ENCODE measurements around the gene TMEM9B. TPM values are rescaled to one million over a fixed set of nuclear protein-coding genes. Genes with fewer than 3 reads are reported as not detected.
"Not testable (repeated sequence)": the region's sequence is repeated elsewhere in the genome, so short reads cannot be mapped to it uniquely, and the experiment has no call there.

TMEM9B gene
- total and polyA plus RNA-seq, 9 of the 15 experiments (the other 6 are each of a cell fraction or from before 2014, with no cell fraction given): 7.7 to 20.0 (median 14.0) TPM

DNA sequence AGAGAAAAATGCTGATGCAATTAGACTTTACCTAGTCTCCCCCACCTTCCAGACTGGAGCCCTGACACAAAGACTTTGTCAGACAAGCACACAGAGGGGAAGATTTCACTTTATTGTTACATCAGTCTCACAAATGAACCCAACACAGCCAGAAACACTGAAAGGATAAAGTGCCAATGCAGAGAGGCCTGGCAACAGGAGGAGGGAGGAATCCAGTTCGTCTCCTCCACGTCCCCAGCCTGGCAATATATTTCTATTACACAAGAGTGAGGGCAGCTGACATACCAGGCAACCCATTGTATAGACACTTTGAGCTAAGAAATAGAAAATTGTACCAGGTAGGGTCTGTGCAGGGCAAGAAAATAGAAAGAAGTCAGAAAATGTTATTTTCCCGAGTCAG, 16.2 kb upstream of the TMEM9B start:
- Histone ChIP-seq H3K36me3 (ENCODE audit: control insufficient read depth, insufficient read depth, low read length) (peaks cover 5% of the 10 kb centered on the region; the same call in 1 of the 3 replicates), H3K79me2 (ENCODE audit: control insufficient read depth, insufficient read depth, low read length) (no peaks in the 10 kb centered on the region), H3K4me2 (ENCODE audit: insufficient read depth, low read length) (no peak overlapping the region), H3K9me3 (replicated peaks; ENCODE audit: control insufficient read depth, insufficient read depth, low read depth, low read length) (no peaks in the 10 kb centered on the region), H4K20me1 (replicated peaks; ENCODE audit: control insufficient read depth, insufficient read depth, low read length) (no peaks in the 10 kb centered on the region), H3K27me3 (ENCODE audit: control insufficient read depth in 2 of 2, insufficient read depth in 2 of 2, low read length in 2 of 2) (no peaks in the 10 kb centered on the region), H3K9ac (ENCODE audit: insufficient read depth in 1 of 2, low read depth in 2 of 2, low read length in 2 of 2) (no peak overlapping the region), H3K27ac (ENCODE audit: extremely low read depth, low read depth, low read length) (no peak overlapping the region), H3K9me1 (ENCODE audit: control insufficient read depth, insufficient read depth, low read length) (no peaks in the 10 kb centered on the region), H3K4me3 (no peak overlapping the region), H3K4me1 (replicated peaks in 1 of 2; ENCODE audit: control insufficient read depth in 2 of 2, insufficient read depth in 2 of 2, low read length in 2 of 2) (no peaks in the 10 kb centered on the region; a peak in 1 of 5 replicates), H2AFZ (ENCODE audit: low read depth, low read length) (no peak overlapping the region)
- TF ChIP-seq ZNF134 (CRISPR knock-in tag; conservative IDR thresholded peaks at IDR 0.05) (no peak), GTF2A2 (tag; IDR thresholded peaks at IDR 0.05) (no peak)
- intact Hi-C loops (cut with micrococcal nuclease): no loop called here
- ATAC-seq: no peak
- POLR2A ChIA-PET: interaction anchor here (0.7 kb wide), 1 partner anchor 9 kb away, joined by 3 read pairs; no protein-coding TSS in a partner anchor
- in situ Hi-C loops (cut with MboI): no loop called here
- WGBS (ENCODE audit: insufficient coverage, low coverage, missing lambda C conversion rate): 33% methylated on average over 3 of the region's 3 CpGs
- no peak for FAIRE-seq
- no TSS peak for BruUV-seq (replicated peaks)
- CTCF ChIA-PET (ENCODE audit: low intra/inter-chr PET ratio): no interaction called here
- no peak for DNase-seq (ENCODE audit: extremely low read depth in 1 of 4, low spot score in 3 of 4)

DNA sequence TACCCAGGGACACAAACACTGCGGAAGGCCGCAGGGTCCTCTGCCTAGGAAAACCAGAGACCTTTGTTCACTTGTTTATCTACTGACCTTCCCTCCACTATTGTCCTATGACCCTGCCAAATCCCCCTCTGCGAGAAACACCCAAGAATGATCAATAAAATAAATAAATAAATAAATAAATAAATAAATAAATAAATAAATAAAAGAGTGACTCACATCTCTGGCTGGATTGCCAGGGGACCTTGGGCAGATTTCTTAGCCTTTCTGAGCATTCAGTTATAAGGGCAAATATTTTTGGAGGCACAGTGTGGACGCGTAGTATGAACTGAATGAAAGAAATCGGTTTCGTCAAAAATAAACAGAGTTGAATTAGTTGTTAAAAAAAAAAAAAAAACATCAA, 15.1 kb upstream of the TMEM9B start:
- H3K4me1 ChIP-seq (replicated peaks in 1 of 2; ENCODE audit: control insufficient read depth in 2 of 2, insufficient read depth in 2 of 2, low read length in 2 of 2); H3K27me3 ChIP-seq (ENCODE audit: control insufficient read depth in 2 of 2, insufficient read depth in 2 of 2, low read length in 2 of 2); H3K4me2 ChIP-seq (ENCODE audit: insufficient read depth, low read length); H3K36me3 ChIP-seq (ENCODE audit: control insufficient read depth, insufficient read depth, low read length); intact Hi-C loops (cut with micrococcal nuclease); H3K4me3 ChIP-seq; POLR2A ChIA-PET; CTCF ChIA-PET (ENCODE audit: low intra/inter-chr PET ratio); DNase-seq (ENCODE audit: extremely low read depth in 1 of 4, low spot score in 3 of 4); H3K27ac ChIP-seq (ENCODE audit: extremely low read depth, low read depth, low read length); H3K9me1 ChIP-seq (ENCODE audit: control insufficient read depth, insufficient read depth, low read length); FAIRE-seq; H2AFZ ChIP-seq (ENCODE audit: low read depth, low read length); BruUV-seq (replicated peaks); H3K9me3 ChIP-seq (replicated peaks; ENCODE audit: control insufficient read depth, insufficient read depth, low read depth, low read length); H3K79me2 ChIP-seq (ENCODE audit: control insufficient read depth, insufficient read depth, low read length); H3K9ac ChIP-seq (ENCODE audit: insufficient read depth in 1 of 2, low read depth in 2 of 2, low read length in 2 of 2); ATAC-seq; in situ Hi-C loops (cut with MboI); H4K20me1 ChIP-seq (replicated peaks; ENCODE audit: control insufficient read depth, insufficient read depth, low read length): not testable (repeated sequence)
- 78% methylated on average over 2 of the region's 7 CpGs for WGBS (ENCODE audit: insufficient coverage, low coverage, missing lambda C conversion rate)
- TF ChIP-seq, protein P1, sequence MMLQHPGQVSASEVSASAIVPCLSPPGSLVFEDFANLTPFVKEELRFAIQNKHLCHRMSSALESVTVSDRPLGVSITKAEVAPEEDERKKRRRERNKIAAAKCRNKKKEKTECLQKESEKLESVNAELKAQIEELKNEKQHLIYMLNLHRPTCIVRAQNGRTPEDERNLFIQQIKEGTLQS (IDR thresholded peaks at IDR 0.05): 0 out of 2 replicates have a peak, but pooled peaks have one; percentile 7
- TF ChIP-seq, protein P1 (CRISPR knock-in tag; conservative IDR thresholded peaks at IDR 0.05): not testable (repeated sequence)

Data from K562 (cell line).